Heart right ventricle (tissue), 16 donors: ENCODE results near the gene CYP11A1. TPM values are rescaled to one million over a fixed set of nuclear protein-coding genes. Genes with fewer than 3 reads are reported as not detected.

Source experiments
- ATAC-seq, 8 donors: fragments of 200-7000 bp; cut with Tn5 transposase; one replicate each; pipeline ENCODE4 v1.9.1; 2020; ENCODE audit warnings: mild to moderate bottlenecking in 8 of 8, moderate library complexity in 8 of 8, moderate number of reproducible peaks in 1 of 8
- DNase-seq, 2 donors: peaks; one replicate each; pipeline ENCODE4 v3.0.0-alpha.2; 2020
- H3K27ac ChIP-seq, 10 donors: fragments of 200-600 bp; sonication (generic) in 2 of 10; one replicate each; pipeline versions ENCODE4 v1.5.0 to v1.8.0; 2020 to 2022; ENCODE audit warnings: mild to moderate bottlenecking in 3 of 10
- H3K27me3 ChIP-seq, 7 donors: fragments of 200-600 bp; one replicate each; pipeline ENCODE4 v1.8.0; 2021 to 2022; ENCODE audit warnings: mild to moderate bottlenecking in 2 of 7
- H3K36me3 ChIP-seq, 9 donors: fragments of 200-600 bp; sonication (generic) in 1 of 9; one replicate each; pipeline versions ENCODE4 v1.5.0 to v1.8.0; 2020 to 2022; ENCODE audit warnings: mild to moderate bottlenecking in 2 of 9
- H3K4me1 ChIP-seq, 9 donors: fragments of 200-600 bp; sonication (generic) in 1 of 9; one replicate each; pipeline versions ENCODE4 v1.5.0 to v1.8.0; 2020 to 2022; ENCODE audit warnings: mild to moderate bottlenecking in 4 of 9
- H3K4me3 ChIP-seq, 10 donors: fragments of 200-600 bp; sonication (generic) in 2 of 10; one replicate each; pipeline versions ENCODE4 v1.5.0 to v1.8.0; 2020 to 2022; ENCODE audit warnings: mild to moderate bottlenecking in 7 of 10, moderate library complexity in 2 of 10
- H3K9me3 ChIP-seq, 11 donors: fragments of 200-600 bp in 10 of 11; sonication (generic) in 2 of 11; one replicate each; pipeline versions ENCODE4 v1.5.0 to v1.8.0; 2013 to 2022; ENCODE audit warnings: mild to moderate bottlenecking in 2 of 11, control low read depth in 1 of 11, moderate library complexity in 1 of 11
- CTCF ChIP-seq, 9 donors: fragments of 200-600 bp; sonication (generic) in 2 of 9; IDR thresholded peaks; one replicate each; pipeline versions ENCODE4 v1.5.0 to v1.8.0; 2021 to 2022; ENCODE audit warnings: antibody characterized with exemption in 9 of 9, mild to moderate bottlenecking in 5 of 9, moderate library complexity in 1 of 9
- WGBS, 2 donors: extraction: QIAGEN DNeasy Blood & Tissue Kit; methylation state at CpG; one replicate each; pipeline ENCODE4 v1.1.7; 2013; ENCODE audit warnings: inconsistent platforms in 1 of 2; 5-methylcytosine and 5-hydroxymethylcytosine counted together
- intact Hi-C, 10 donors: fragments of 100-400 bp; cut with DNase I; formaldehyde crosslinking; loops; one replicate each; pipeline versions ENCODE4 v1.11.1 to v1.14.2; 2022
- polyA plus RNA-seq, 2 donors: library from polyadenylated mRNA; stranded (reverse); fragments of 200-250 nt; gene quantifications; one replicate each; pipeline ENCODE4 v1.2.3, GENCODE V29; 2013
- total RNA-seq, 10 donors: library from RNA; stranded (reverse); fragmentation: NEBNext Ultra II Directional in 3 of 10; extraction: Animal tissue kit (Norgen Biotek cat#: 25700) in 3 of 10; gene quantifications; one replicate each; pipeline versions ENCODE4 v1.2.1 to v1.2.4, GENCODE V29; 2021 to 2023
- donor health status: Arrhythmogenic right ventricular cardiomyopathy.
- donor health status: ischemic (EF 13 %, LVEDD 7.1; RV severe dilation, severe dysfunction).
- donor health status: healthy with polysubstance abuse.
- donor health status: DM: no; HTN: yes; CAD: no.
- donor health status: DM: no; HTN: no; CAD: no.
- donor health status: ischemic (EF 25% LVEDD 6.9; RV normal size, moderate dysfunction).
- donor health status: ischemic (EF 25% LVEDD 5.7; RV mildly dilated, moderate dysfunction).
- donor health status: healthy.
- donor health status: DM: yes; HTN: yes; CAD: no.
- donor health status: Ischemic cardiomyopathy.
- donor health status: ischemic (EF 35%, LVEDD 5.7; RV mildly dilated, moderate dysfunction).
- donor health status: nonischemic (EF 11% LVEDD 7.7; RV severe dilation, severe dysfunction).
- donor health status: DM: yes; HTN: yes; CAD: no.
- donor health status: PGD.
- donor health status: ischemic (EF 29% LVEDD 5.4; RV normal size, mild dysfunction).
- donor health status: nonischemic (EF 23%, LVEDD 6.1; RV moderate dilation, normal function).

Gene CYP11A1
- total and polyA plus RNA-seq, 12 donors: 0.06 to 3.6 (median 2.1) TPM

GRCh38 chr15:74315626-74316025 lies 51.8 kb downstream of the CYP11A1 start:
- intact Hi-C loops: loop anchor here in 2 of 10 donors (5.0 kb wide), 2 partner anchors 133 to 138 kb away; no protein-coding TSS in a partner anchor
- peak overlapping the region; percentile 26 to 89 (median 74) for H3K27ac ChIP-seq

GRCh38 chr15:74314795-74315438 lies 52.5 kb downstream of the CYP11A1 start:
- Histone ChIP-seq H3K27ac (peak overlapping the region in 9 of 10 donors; percentile 26 to 89 (median 80)), H3K27me3 (peaks cover 0 to 5% (median 0%) of the 10 kb centered on the region in 7 donors), H3K36me3 (no peaks in the 10 kb centered on the region), H3K4me3 (no peak overlapping the region), H3K9me3 (no peaks in the 10 kb centered on the region), H3K4me1 (peaks cover 40 to 56% (median 52%) of the 10 kb centered on the region in 9 donors)
- 72 to 77% methylated on average over 13 of the region's 13 CpGs for WGBS, 2 donors
- TF ChIP-seq CTCF (IDR thresholded peaks at IDR 0.05): no peak
- ATAC-seq (peak in 1 of 8 donors; percentile 16), DNase-seq (no peak)
- intact Hi-C loops: loop anchor here in 3 of 10 donors (5.0 kb wide), 3 partner anchors 133 to 253 kb away; no protein-coding TSS in a partner anchor

More at GRCh38 chr15:74315626-74316025, 51.8 kb downstream of the CYP11A1 start:
- no peak for TF ChIP-seq CTCF (IDR thresholded peaks at IDR 0.05)
- Histone ChIP-seq H3K4me3 (no peak overlapping the region), H3K36me3 (no peaks in the 10 kb centered on the region), H3K9me3 (no peaks in the 10 kb centered on the region), H3K4me1 (peaks cover 43 to 63% (median 57%) of the 10 kb centered on the region in 9 donors), H3K27me3 (peaks cover 0 to 5% (median 0%) of the 10 kb centered on the region in 7 donors)
- DNase-seq (peak in 1 of 2 donors; percentile 39), ATAC-seq (peak in 3 of 8 donors; percentile 28 to 38 (median 33))
- 57 to 65% methylated on average over 5 of the region's 5 CpGs for WGBS, 2 donors

- ATAC-seq (no peak), DNase-seq (no peak)
- no peak for TF ChIP-seq CTCF (IDR thresholded peaks at IDR 0.05)
- Histone ChIP-seq H3K4me1 (peaks cover 31 to 46% (median 42%) of the 10 kb centered on the region in 9 donors), H3K36me3 (no peaks in the 10 kb centered on the region), H3K27ac (peak overlapping the region in 1 of 10 donors; percentile 89), H3K27me3 (peaks cover 0 to 10% (median 0%) of the 10 kb centered on the region in 7 donors), H3K9me3 (no peaks in the 10 kb centered on the region), H3K4me3 (no peak overlapping the region)
- intact Hi-C loops: loop anchor here in 1 of 10 donors (5.0 kb wide), 1 partner anchor 252 kb away; no protein-coding TSS in a partner anchor
- WGBS, 2 donors: 89 to 90% methylated on average over 7 of the region's 7 CpGs
Measured at GRCh38 chr15:74313889-74314288, 53.6 kb downstream of the CYP11A1 start.

GRCh38 chr15:74312445-74313007 lies 54.9 kb downstream of the CYP11A1 start:
- 61 to 76% methylated on average over 9 of the region's 9 CpGs for WGBS, 2 donors
- no peak overlapping the region for H3K4me3 ChIP-seq
- no peak for ATAC-seq
- no peaks in the 10 kb centered on the region for H3K9me3 ChIP-seq
- peaks cover 0 to 18% (median 6%) of the 10 kb centered on the region in 7 donors for H3K27me3 ChIP-seq
- intact Hi-C loops: loop anchor here in 1 of 10 donors (5.0 kb wide), 1 partner anchor 250 kb away; no protein-coding TSS in a partner anchor
- H3K27ac ChIP-seq: no peak overlapping the region
- no peaks in the 10 kb centered on the region for H3K36me3 ChIP-seq
- no peak for DNase-seq
- TF ChIP-seq CTCF (IDR thresholded peaks at IDR 0.05): no peak
- H3K4me1 ChIP-seq: peaks cover 23 to 38% (median 28%) of the 10 kb centered on the region in 9 donors
